ENCODE results near the gene SGMS1. TPM values are rescaled to one million over a fixed set of nuclear protein-coding genes. Genes with fewer than 3 reads are reported as not detected.

SGMS1 gene
- total and polyA plus RNA-seq, 4 donors: 15.8 to 142 (median 41.3) TPM

DNA sequence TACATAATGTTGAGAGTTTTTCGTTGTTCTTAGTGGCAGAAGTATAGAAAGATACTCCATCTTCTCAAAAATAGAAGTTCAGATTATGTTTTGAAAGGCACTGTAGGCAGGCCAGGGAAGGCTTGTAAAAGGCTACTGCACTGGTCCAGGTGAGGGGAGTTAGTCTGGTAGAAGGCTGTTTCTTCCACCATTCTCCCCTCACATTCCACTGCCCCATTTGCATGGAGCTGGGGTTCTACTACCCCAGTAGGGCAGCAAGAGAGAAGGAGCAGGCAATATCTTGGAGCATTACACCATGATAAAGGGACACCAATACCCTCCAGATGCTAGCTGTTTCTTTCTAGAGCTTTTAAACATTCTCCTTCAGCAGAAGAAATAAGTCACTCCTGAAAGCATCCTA, 16.5 kb upstream of the SGMS1 start:
- no peaks in the 10 kb centered on the region for H3K36me3 ChIP-seq (ENCODE audit: control insufficient read depth in 4 of 4, insufficient read depth in 4 of 4, low read length in 4 of 4)
- no peak overlapping the region for H3K27ac ChIP-seq (ENCODE audit: low read depth in 1 of 2, low read length in 1 of 2)
- TF ChIP-seq, protein P1, sequence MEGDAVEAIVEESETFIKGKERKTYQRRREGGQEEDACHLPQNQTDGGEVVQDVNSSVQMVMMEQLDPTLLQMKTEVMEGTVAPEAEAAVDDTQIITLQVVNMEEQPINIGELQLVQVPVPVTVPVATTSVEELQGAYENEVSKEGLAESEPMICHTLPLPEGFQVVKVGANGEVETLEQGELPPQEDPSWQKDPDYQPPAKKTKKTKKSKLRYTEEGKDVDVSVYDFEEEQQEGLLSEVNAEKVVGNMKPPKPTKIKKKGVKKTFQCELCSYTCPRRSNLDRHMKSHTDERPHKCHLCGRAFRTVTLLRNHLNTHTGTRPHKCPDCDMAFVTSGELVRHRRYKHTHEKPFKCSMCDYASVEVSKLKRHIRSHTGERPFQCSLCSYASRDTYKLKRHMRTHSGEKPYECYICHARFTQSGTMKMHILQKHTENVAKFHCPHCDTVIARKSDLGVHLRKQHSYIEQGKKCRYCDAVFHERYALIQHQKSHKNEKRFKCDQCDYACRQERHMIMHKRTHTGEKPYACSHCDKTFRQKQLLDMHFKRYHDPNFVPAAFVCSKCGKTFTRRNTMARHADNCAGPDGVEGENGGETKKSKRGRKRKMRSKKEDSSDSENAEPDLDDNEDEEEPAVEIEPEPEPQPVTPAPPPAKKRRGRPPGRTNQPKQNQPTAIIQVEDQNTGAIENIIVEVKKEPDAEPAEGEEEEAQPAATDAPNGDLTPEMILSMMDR (IDR thresholded peaks at IDR 0.05; ENCODE audit: control extremely low read depth, extremely low read depth): no peak
- peaks cover 0 to 1% (median 0%) of the 10 kb centered on the region in 5 donors for H3K4me1 ChIP-seq (ENCODE audit: control insufficient read depth in 5 of 5, insufficient read depth in 5 of 5, low read length in 5 of 5)
- no peak overlapping the region for H3K4me3 ChIP-seq
- peaks cover 0 to 6% (median 0%) of the 10 kb centered on the region in 3 donors for H3K27me3 ChIP-seq (ENCODE audit: control insufficient read depth in 3 of 3, insufficient read depth in 3 of 3, low read length in 2 of 3)
- DNase-seq: no peak
- no peaks in the 10 kb centered on the region for H3K9me3 ChIP-seq (ENCODE audit: control insufficient read depth in 4 of 4, insufficient read depth in 3 of 4, low read length in 3 of 4)
- no peak for ATAC-seq (ENCODE audit: insufficient read depth, low FRiP score)
- H3K9ac ChIP-seq (ENCODE audit: insufficient read depth in 1 of 2, low read length in 2 of 2): no peak overlapping the region
- WGBS, 2 donors: 86 to 94% methylated on average over 1 of the region's 1 CpG

DNA sequence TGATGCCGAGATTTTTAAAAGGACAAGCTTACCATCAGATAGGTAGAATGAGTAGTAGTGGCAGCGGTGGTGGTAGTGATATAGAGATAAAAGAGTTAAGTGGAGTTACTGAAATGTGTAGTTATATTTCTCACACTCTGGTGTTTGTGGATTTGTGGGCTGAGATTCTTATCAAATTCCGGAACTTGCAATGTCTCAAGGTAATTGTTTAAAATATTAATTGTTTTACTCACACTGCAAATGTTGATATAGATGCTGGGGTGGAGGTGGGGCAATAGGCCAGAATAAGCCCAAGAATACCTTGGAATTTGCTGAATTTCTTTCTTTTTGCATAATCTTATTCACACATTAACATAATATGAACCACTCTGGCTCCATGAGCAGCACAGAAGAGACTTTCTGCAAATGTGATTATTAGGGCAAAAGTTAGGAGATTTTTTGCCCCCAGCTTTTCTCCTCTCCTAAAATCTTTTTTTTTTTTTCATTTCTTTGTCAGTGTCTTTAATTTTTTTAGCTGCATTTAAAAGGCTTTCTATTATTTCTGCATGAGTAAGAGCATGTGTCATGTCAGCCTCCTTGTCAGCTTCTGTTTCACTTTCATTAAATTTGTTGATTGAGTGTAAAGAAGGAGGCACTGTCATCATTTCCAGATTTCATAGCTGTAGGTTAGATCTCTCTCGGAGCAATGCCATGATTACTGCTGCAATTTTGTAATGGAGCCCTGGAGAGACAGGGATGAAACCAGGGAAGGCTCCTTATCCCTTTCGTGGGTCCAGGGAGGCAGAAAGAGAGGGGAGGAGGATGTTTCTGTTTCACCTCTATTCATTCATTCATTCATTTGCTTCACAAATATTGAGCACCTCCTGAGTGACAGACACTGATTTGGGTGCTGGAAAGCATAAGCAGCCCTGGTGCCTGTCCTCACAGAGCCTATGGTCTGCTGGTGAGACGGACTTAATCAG, 13.1 kb upstream of the SGMS1 start:
- Histone ChIP-seq H3K27me3 (ENCODE audit: control insufficient read depth in 3 of 3, insufficient read depth in 3 of 3, low read length in 2 of 3) (peaks cover 0 to 4% (median 0%) of the 10 kb centered on the region in 3 donors), H3K4me3 (no peak overlapping the region), H3K9me3 (ENCODE audit: control insufficient read depth in 4 of 4, insufficient read depth in 3 of 4, low read length in 3 of 4) (no peaks in the 10 kb centered on the region), H3K27ac (ENCODE audit: low read depth in 1 of 2, low read length in 1 of 2) (no peak overlapping the region), H3K36me3 (ENCODE audit: control insufficient read depth in 4 of 4, insufficient read depth in 4 of 4, low read length in 4 of 4) (peaks cover 0 to 4% (median 0%) of the 10 kb centered on the region in 4 donors), H3K4me1 (ENCODE audit: control insufficient read depth in 5 of 5, insufficient read depth in 5 of 5, low read length in 5 of 5) (no peaks in the 10 kb centered on the region), H3K9ac (ENCODE audit: insufficient read depth in 1 of 2, low read length in 2 of 2) (no peak overlapping the region)
- DNase-seq (no peak), ATAC-seq (ENCODE audit: insufficient read depth, low FRiP score) (no peak)
- TF ChIP-seq, protein P1 (IDR thresholded peaks at IDR 0.05; ENCODE audit: control extremely low read depth, extremely low read depth): no peak
- 49 to 51% methylated on average over 6 of the region's 6 CpGs for WGBS, 2 donors

DNA sequence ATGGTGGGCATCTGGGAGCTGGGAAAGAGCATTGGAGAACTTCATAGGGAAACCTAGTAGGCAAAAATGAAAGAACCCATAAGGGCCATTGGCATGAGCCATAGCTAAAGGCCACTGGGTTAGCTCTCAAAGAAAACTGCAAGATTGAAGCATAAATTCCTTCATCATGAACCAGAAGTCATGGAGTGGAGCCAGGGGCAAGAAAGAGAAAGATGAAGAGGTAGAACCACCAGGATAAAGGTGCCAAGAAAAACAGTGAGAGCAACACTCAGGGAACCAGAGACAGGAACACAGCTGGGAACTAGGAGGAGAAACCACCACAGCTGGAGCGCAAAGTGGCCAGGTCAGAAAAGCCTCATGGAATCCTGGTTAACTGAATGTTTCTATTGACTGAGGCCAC, 11.5 kb upstream of the SGMS1 start:
- TF ChIP-seq, protein P1 (IDR thresholded peaks at IDR 0.05; ENCODE audit: control extremely low read depth, extremely low read depth): no peak
- no peak for DNase-seq
- 98 to 100% methylated on average over 1 of the region's 1 CpG for WGBS, 2 donors
- H3K4me3 ChIP-seq: no peak overlapping the region
- H3K36me3 ChIP-seq (ENCODE audit: control insufficient read depth in 4 of 4, insufficient read depth in 4 of 4, low read length in 4 of 4): peaks cover 0 to 4% (median 2%) of the 10 kb centered on the region in 4 donors
- H3K27ac ChIP-seq (ENCODE audit: low read depth in 1 of 2, low read length in 1 of 2): no peak overlapping the region
- H3K27me3 ChIP-seq (ENCODE audit: control insufficient read depth in 3 of 3, insufficient read depth in 3 of 3, low read length in 2 of 3): peaks cover 0 to 4% (median 0%) of the 10 kb centered on the region in 3 donors
- no peaks in the 10 kb centered on the region for H3K9me3 ChIP-seq (ENCODE audit: control insufficient read depth in 4 of 4, insufficient read depth in 3 of 4, low read length in 3 of 4)
- no peak for ATAC-seq (ENCODE audit: insufficient read depth, low FRiP score)
- H3K9ac ChIP-seq (ENCODE audit: insufficient read depth in 1 of 2, low read length in 2 of 2): no peak overlapping the region
- H3K4me1 ChIP-seq (ENCODE audit: control insufficient read depth in 5 of 5, insufficient read depth in 5 of 5, low read length in 5 of 5): no peaks in the 10 kb centered on the region

Data from lung (tissue), 12 donors.